ENCODE measurements around the gene GCLC.

GCLC gene

DNA sequence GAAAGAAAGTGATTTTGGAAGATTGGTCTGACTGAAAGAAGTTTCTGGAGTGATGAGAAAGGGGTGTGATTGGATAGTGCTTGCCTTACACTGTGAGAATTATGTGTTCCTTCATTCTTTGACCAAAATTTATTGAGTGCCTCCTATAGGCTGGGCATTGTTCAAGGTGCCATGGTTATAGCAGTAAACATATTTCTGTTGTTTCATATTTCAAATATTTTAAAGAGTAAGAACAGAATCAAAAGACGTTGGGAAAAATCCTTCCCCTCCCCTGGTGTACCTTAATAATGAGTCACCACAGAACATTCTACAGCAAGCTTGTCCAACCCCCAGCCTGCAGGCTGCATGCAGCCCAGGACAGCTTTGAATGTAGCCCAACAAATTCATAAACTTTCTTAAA, 78.6 kb downstream of the GCLC start:
- no peaks in the 10 kb centered on the region for H4K20me1 ChIP-seq (ENCODE audit: insufficient read depth, low read length)
- H3K4me1 ChIP-seq (ENCODE audit: low read length): peaks cover 14% of the 10 kb centered on the region
- no peaks in the 10 kb centered on the region for H3K79me2 ChIP-seq (ENCODE audit: low read length)
- no peak for TF ChIP-seq EZH2phosphoT487 (IDR thresholded peaks at IDR 0.05; ENCODE audit: low read depth)
- TF ChIP-seq, protein P1, sequence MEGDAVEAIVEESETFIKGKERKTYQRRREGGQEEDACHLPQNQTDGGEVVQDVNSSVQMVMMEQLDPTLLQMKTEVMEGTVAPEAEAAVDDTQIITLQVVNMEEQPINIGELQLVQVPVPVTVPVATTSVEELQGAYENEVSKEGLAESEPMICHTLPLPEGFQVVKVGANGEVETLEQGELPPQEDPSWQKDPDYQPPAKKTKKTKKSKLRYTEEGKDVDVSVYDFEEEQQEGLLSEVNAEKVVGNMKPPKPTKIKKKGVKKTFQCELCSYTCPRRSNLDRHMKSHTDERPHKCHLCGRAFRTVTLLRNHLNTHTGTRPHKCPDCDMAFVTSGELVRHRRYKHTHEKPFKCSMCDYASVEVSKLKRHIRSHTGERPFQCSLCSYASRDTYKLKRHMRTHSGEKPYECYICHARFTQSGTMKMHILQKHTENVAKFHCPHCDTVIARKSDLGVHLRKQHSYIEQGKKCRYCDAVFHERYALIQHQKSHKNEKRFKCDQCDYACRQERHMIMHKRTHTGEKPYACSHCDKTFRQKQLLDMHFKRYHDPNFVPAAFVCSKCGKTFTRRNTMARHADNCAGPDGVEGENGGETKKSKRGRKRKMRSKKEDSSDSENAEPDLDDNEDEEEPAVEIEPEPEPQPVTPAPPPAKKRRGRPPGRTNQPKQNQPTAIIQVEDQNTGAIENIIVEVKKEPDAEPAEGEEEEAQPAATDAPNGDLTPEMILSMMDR (IDR thresholded peaks at IDR 0.05; ENCODE audit: low read depth, low read length): no peak
- no peaks in the 10 kb centered on the region for H3K27me3 ChIP-seq (ENCODE audit: low read depth, low read length)
- no peak overlapping the region for H3K27ac ChIP-seq (ENCODE audit: low read length)
- H3K36me3 ChIP-seq (replicated peaks; ENCODE audit: low read depth, low read length): no peaks in the 10 kb centered on the region
- no peak overlapping the region for H3K4me3 ChIP-seq (ENCODE audit: low read length)
- H3K9ac ChIP-seq (ENCODE audit: low read length): no peak overlapping the region
- H2AFZ ChIP-seq (ENCODE audit: low read depth, low read length): no peak overlapping the region
- no peaks in the 10 kb centered on the region for H3K9me3 ChIP-seq (ENCODE audit: insufficient read depth, low read length)
- no peak overlapping the region for H3K4me2 ChIP-seq (ENCODE audit: low read length)

DNA sequence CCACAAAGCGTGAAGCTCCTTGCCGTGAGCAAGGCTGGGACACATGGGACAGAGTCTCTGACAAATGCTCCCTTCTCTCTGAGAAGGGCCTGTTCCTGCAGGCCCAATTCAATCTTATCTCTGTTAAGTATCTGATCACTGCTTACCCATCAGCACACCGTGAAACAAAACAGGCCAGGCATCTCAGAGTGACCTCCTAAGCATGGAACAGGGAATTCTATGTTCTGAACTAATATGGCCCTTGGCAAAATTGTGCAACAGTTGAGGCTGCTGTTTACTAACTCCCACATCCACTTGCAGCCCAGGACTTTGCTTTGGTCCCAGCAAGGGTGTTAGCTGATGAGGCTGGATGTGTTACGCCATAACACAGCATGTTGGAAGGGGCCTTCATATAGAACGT, 79.2 kb downstream of the GCLC start:
- no peaks in the 10 kb centered on the region for H3K79me2 ChIP-seq (ENCODE audit: low read length)
- no peaks in the 10 kb centered on the region for H3K36me3 ChIP-seq (replicated peaks; ENCODE audit: low read depth, low read length)
- peaks cover 19% of the 10 kb centered on the region for H3K4me1 ChIP-seq (ENCODE audit: low read length)
- no peaks in the 10 kb centered on the region for H4K20me1 ChIP-seq (ENCODE audit: insufficient read depth, low read length)
- no peak overlapping the region for H3K4me2 ChIP-seq (ENCODE audit: low read length)
- TF ChIP-seq, protein P1 (IDR thresholded peaks at IDR 0.05; ENCODE audit: low read depth, low read length): no peak
- TF ChIP-seq EZH2phosphoT487 (IDR thresholded peaks at IDR 0.05; ENCODE audit: low read depth): no peak
- H3K27me3 ChIP-seq (ENCODE audit: low read depth, low read length): no peaks in the 10 kb centered on the region
- no peak overlapping the region for H3K4me3 ChIP-seq (ENCODE audit: low read length)
- H3K27ac ChIP-seq (ENCODE audit: low read length): no peak overlapping the region
- no peak overlapping the region for H2AFZ ChIP-seq (ENCODE audit: low read depth, low read length)
- no peaks in the 10 kb centered on the region for H3K9me3 ChIP-seq (ENCODE audit: insufficient read depth, low read length)
- no peak overlapping the region for H3K9ac ChIP-seq (ENCODE audit: low read length)

DNA sequence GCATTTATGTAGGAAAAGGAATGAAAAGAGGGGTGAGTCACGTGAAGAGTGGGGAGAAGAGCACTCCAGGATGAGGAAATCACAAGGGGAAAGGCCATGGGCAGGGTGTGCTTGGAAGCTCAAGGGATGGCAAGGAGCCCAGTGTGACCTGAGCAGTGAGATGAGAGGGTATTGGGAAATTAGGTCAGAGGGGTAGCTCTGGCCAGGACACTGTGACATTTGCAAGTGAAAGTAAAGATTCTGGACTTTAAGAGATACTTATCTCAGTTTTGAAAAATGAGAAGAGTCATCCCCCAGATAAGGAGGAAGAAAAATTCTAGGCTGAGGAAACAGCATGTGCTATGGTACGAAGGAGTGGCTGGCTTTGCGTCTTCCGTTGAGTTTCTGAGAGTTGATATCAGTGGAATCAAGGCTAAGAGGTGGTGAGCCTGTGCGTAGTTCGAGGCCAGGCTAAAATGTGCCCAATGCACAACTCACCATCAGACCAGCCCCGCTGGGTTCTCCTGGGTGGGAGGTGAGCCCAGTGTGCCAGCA, 79.9 kb downstream of the GCLC start:
- Histone ChIP-seq H3K27ac (ENCODE audit: low read length) (no peak overlapping the region), H3K4me1 (ENCODE audit: low read length) (peaks cover 26% of the 10 kb centered on the region), H3K9ac (ENCODE audit: low read length) (no peak overlapping the region), H4K20me1 (ENCODE audit: insufficient read depth, low read length) (no peaks in the 10 kb centered on the region), H3K9me3 (ENCODE audit: insufficient read depth, low read length) (no peaks in the 10 kb centered on the region), H3K79me2 (ENCODE audit: low read length) (no peaks in the 10 kb centered on the region), H2AFZ (ENCODE audit: low read depth, low read length) (no peak overlapping the region), H3K27me3 (ENCODE audit: low read depth, low read length) (no peaks in the 10 kb centered on the region), H3K4me2 (ENCODE audit: low read length) (no peak overlapping the region), H3K4me3 (ENCODE audit: low read length) (no peak overlapping the region), H3K36me3 (replicated peaks; ENCODE audit: low read depth, low read length) (no peaks in the 10 kb centered on the region)
- no peak for TF ChIP-seq EZH2phosphoT487 (IDR thresholded peaks at IDR 0.05; ENCODE audit: low read depth)
- TF ChIP-seq, protein P1 (IDR thresholded peaks at IDR 0.05; ENCODE audit: low read depth, low read length): no peak

DNA sequence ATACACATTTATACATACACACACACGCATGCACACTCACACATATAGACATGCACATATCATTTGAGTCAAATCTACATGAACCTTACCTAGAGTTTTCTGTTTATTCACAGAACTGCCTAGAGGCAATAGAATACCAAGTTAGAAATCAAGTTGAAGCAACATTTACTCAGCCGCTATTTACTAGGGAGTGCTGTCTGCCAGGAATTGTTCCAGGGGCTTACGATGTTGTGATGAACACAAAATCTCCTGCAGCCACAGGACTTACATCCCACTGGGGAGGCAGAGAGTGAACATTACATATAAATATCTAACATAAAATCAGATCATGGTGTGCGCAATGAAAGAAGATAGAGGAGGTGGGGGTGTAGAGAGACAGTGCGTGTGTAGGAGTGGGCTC, 80.4 kb downstream of the GCLC start:
- H3K27me3 ChIP-seq (ENCODE audit: low read depth, low read length): no peaks in the 10 kb centered on the region

More for the DNA sequence above, 80.4 kb downstream of the GCLC start:
- no peak overlapping the region for H3K27ac ChIP-seq (ENCODE audit: low read length)
- no peak overlapping the region for H3K9ac ChIP-seq (ENCODE audit: low read length)
- H3K9me3 ChIP-seq (ENCODE audit: insufficient read depth, low read length): no peaks in the 10 kb centered on the region
- no peaks in the 10 kb centered on the region for H3K36me3 ChIP-seq (replicated peaks; ENCODE audit: low read depth, low read length)
- no peaks in the 10 kb centered on the region for H4K20me1 ChIP-seq (ENCODE audit: insufficient read depth, low read length)
- no peak overlapping the region for H2AFZ ChIP-seq (ENCODE audit: low read depth, low read length)
- no peaks in the 10 kb centered on the region for H3K79me2 ChIP-seq (ENCODE audit: low read length)
- H3K4me2 ChIP-seq (ENCODE audit: low read length): no peak overlapping the region
- TF ChIP-seq, protein P1 (IDR thresholded peaks at IDR 0.05; ENCODE audit: low read depth, low read length): no peak
- no peak for TF ChIP-seq EZH2phosphoT487 (IDR thresholded peaks at IDR 0.05; ENCODE audit: low read depth)
- H3K4me3 ChIP-seq (ENCODE audit: low read length): no peak overlapping the region
- peaks cover 31% of the 10 kb centered on the region for H3K4me1 ChIP-seq (ENCODE audit: low read length)
